B cell (primary cell): Measurements from ENCODE around the gene SPAM1. TPM values are rescaled to one million over a fixed set of nuclear protein-coding genes. Genes with fewer than 3 reads are reported as not detected.

Experiments
- ATAC-seq: fragments of 200-7000 bp; cut with Tn5 transposase; one replicate; pipeline ENCODE4 v1.10.0; 2021; ENCODE audit warnings: low read depth, mild to moderate bottlenecking, moderate number of reproducible peaks, moderate library complexity
- CTCF ChIA-PET: fragments of 350-600 bp; sonication (Branson Sonifier 250); formaldehyde crosslinking; loops from one replicate; lab custom pipeline; 2021; ENCODE audit warnings: antibody characterized with exemption, inconsistent platforms; lab: Charles Lee
- POLR2A ChIA-PET: fragments of 350-600 bp; sonication (Branson Sonifier 250); formaldehyde crosslinking; loops from one replicate; lab custom pipeline; 2021; ENCODE audit warnings: antibody characterized with exemption; lab: Charles Lee
- DNase-seq: peaks from one replicate; pipeline ENCODE4 v3.0.0; 2013
- H2AFZ ChIP-seq: 2 replicates; pipeline ENCODE4 v1.6.1; 2012; ENCODE audit warnings: mild to moderate bottlenecking, low read depth, low read length; ENCODE audit not compliant: insufficient read depth, poor library complexity, severe bottlenecking
- H3K27ac ChIP-seq, 2 donors: 1 replicate in 1 of 2; 2 replicates in 1 of 2; pipeline ENCODE4 v1.5.1; 2012 to 2013; ENCODE audit warnings: low read length in 2 of 2, mild to moderate bottlenecking in 2 of 2, moderate library complexity in 1 of 2
- H3K27me3 ChIP-seq, 4 experiments: fragments of 200-600 bp in 1 of 4; sonication (generic) in 1 of 4; replicated peaks in 1 of 4; 1 replicate in 2 of 4; 2 replicates in 2 of 4; pipeline versions ENCODE4 v1.6.1 to v1.7.0; 2013 to 2016; ENCODE audit warnings: low read length in 3 of 4, mild to moderate bottlenecking in 2 of 4, mixed read lengths in 1 of 4, moderate library complexity in 1 of 4; ENCODE audit not compliant: insufficient read depth in 4 of 4, control insufficient read depth in 3 of 4; ENCODE audit errors: control extremely low read depth in 1 of 4
- H3K36me3 ChIP-seq, 2 experiments: replicated peaks in 1 of 2; 1 replicate in 1 of 2; 2 replicates in 1 of 2; pipeline versions ENCODE4 v1.6.1 to v1.7.1; 2013; ENCODE audit warnings: low read length in 1 of 2; ENCODE audit not compliant: insufficient read depth in 2 of 2, control insufficient read depth in 1 of 2; ENCODE audit errors: control extremely low read depth in 1 of 2, extremely low read depth in 1 of 2
- H3K4me1 ChIP-seq, 2 donors: fragments of 200-600 bp in 1 of 2; sonication (generic) in 1 of 2; 1 replicate in 1 of 2; 2 replicates in 1 of 2; pipeline versions ENCODE4 v1.5.1 to v1.6.1; 2013 to 2017; ENCODE audit warnings: low read length in 2 of 2; ENCODE audit not compliant: control insufficient read depth in 2 of 2, insufficient read depth in 2 of 2
- H3K4me2 ChIP-seq: replicated peaks from 2 replicates; pipeline ENCODE3; 2012; ENCODE audit warnings: mild to moderate bottlenecking, low read depth, low read length; ENCODE audit not compliant: poor library complexity, severe bottlenecking
- H3K4me3 ChIP-seq, 5 experiments: fragments of 200-600 bp in 1 of 5; sonication (generic) in 1 of 5; 1 replicate in 3 of 5; 2 replicates in 2 of 5; pipeline versions ENCODE4 v1.5.1 to v1.7.0; 2011 to 2016; ENCODE audit warnings: low read length in 4 of 5, mild to moderate bottlenecking in 4 of 5, low read depth in 2 of 5, control low read depth in 1 of 5, moderate library complexity in 1 of 5; ENCODE audit not compliant: insufficient read depth in 1 of 5; ENCODE audit errors: control extremely low read depth in 1 of 5, extremely low read depth in 1 of 5
- H3K79me2 ChIP-seq: fragments of 200-600 bp; sonication (generic); one replicate; pipeline ENCODE4 v1.6.0; 2016; ENCODE audit warnings: low read length; ENCODE audit not compliant: control insufficient read depth, insufficient read depth
- H3K9ac ChIP-seq: fragments of 200-600 bp; sonication (generic); 2 replicates; pipeline ENCODE4 v1.6.1; 2017; ENCODE audit warnings: mild to moderate bottlenecking, low read length, moderate library complexity
- H3K9me3 ChIP-seq, 3 donors: one replicate each; pipeline versions ENCODE4 v1.6.1 to v1.7.1; 2013; ENCODE audit warnings: low read length in 2 of 3; ENCODE audit not compliant: control insufficient read depth in 2 of 3, insufficient read depth in 1 of 3; ENCODE audit errors: control extremely low read depth in 1 of 3
- H4K20me1 ChIP-seq: 2 replicates; pipeline ENCODE4 v1.6.0; 2012; ENCODE audit warnings: mild to moderate bottlenecking, low read length; ENCODE audit not compliant: insufficient read depth, control insufficient read depth, poor library complexity, severe bottlenecking
- H3K27ac Mint-ChIP-seq: one replicate; pipeline ENCODE4 v1.8.0; 2021; ENCODE audit warnings: mixed read lengths
- H3K27me3 Mint-ChIP-seq: one replicate; pipeline ENCODE4 v1.8.0; 2021; ENCODE audit warnings: mixed read lengths
- H3K4me1 Mint-ChIP-seq: one replicate; pipeline ENCODE4 v1.8.0; 2021; ENCODE audit warnings: mixed read lengths
- H3K4me3 Mint-ChIP-seq: one replicate; pipeline ENCODE4 v1.8.0; 2021; ENCODE audit warnings: mixed read lengths
- H3K9me3 Mint-ChIP-seq: one replicate; pipeline ENCODE4 v1.8.0; 2022; ENCODE audit warnings: mixed read lengths; ENCODE audit not compliant: insufficient read depth
- CTCF ChIP-seq: fragments of 200-600 bp; IDR thresholded peaks from one replicate; pipeline ENCODE4 v1.8.0; 2022; ENCODE audit warnings: antibody characterized with exemption, mild to moderate bottlenecking
- EZH2 ChIP-seq: IDR thresholded peaks from 2 replicates; pipeline ENCODE4 v1.6.1; 2012; ENCODE audit warnings: borderline replicate concordance, low read depth, mild to moderate bottlenecking, moderate library complexity, low read length; ENCODE audit not compliant: insufficient read depth, poor library complexity, severe bottlenecking
- WGBS: methylation state at CpG from one replicate; pipeline ENCODE4 v1.1.5; 2013; ENCODE audit warnings: missing lambda C conversion rate; ENCODE audit not compliant: insufficient coverage; 5-methylcytosine and 5-hydroxymethylcytosine counted together
- intact Hi-C: fragments of 100-400 bp; cut with micrococcal nuclease; formaldehyde crosslinking; loops from one replicate; pipeline ENCODE4 v1.10.0; 2022
- polyA plus RNA-seq: library from polyadenylated mRNA; depleted of rRNA; stranded (reverse); fragments of >200 nt; gene quantifications from 2 replicates; pipeline ENCODE4 v1.2.3, GENCODE V29; 2012
- total RNA-seq, 2 donors: library from RNA; stranded (reverse); fragments of 120-200 nt in 1 of 2; gene quantifications; 1 replicate in 1 of 2; 2 replicates in 1 of 2; pipeline versions ENCODE4 v1.2.3 to v1.2.4, GENCODE V29; 2013 to 2022

SPAM1 gene
- total and polyA plus RNA-seq, 2 donors (not counting 1 experiment from before 2014, with no cell fraction given): 0.04 TPM; not detected in 1

- POLR2A ChIA-PET: no interaction called here
- H4K20me1 ChIP-seq: no peaks in the 10 kb centered on the region
- ATAC-seq (no peak), DNase-seq (no peak)
- no peak overlapping the region for H2AFZ ChIP-seq
- Mint-ChIP-seq H3K27ac (no peak overlapping the region), H3K4me3 (no peak overlapping the region), H3K9me3 (no peaks in the 10 kb centered on the region), H3K4me1 (no peaks in the 10 kb centered on the region), H3K27me3 (peaks cover 3% of the 10 kb centered on the region)
- no peak overlapping the region for H3K27ac ChIP-seq
- whole genome bisulfite sequencing: 20% methylated on average over 1 of the region's 2 CpGs
- no peak overlapping the region for H3K4me3 ChIP-seq
- H3K9me3 ChIP-seq: no peaks in the 10 kb centered on the region
- H3K9ac ChIP-seq: no peak overlapping the region
- intact Hi-C loops: no loop called here
- H3K4me2 ChIP-seq: no peak overlapping the region
- CTCF ChIA-PET: no interaction called here
- TF ChIP-seq EZH2 (no peak), CTCF (no peak)
- H3K36me3 ChIP-seq: no peaks in the 10 kb centered on the region
- no peaks in the 10 kb centered on the region for H3K4me1 ChIP-seq
- H3K79me2 ChIP-seq: no peaks in the 10 kb centered on the region
- no peaks in the 10 kb centered on the region for H3K27me3 ChIP-seq
Measured at GRCh38 chr7:124009321-124009720, 84.3 kb downstream of the SPAM1 start.

Other genes with a start within 250 kb of the SPAM1 start
- gene WASL, start 176.2 kb upstream of the SPAM1 start, total RNA-seq: 9.9 and 10.4 TPM in 2 replicates
- gene WASL, start 176.2 kb upstream of the SPAM1 start, polyA plus RNA-seq: 1.8 and 2.0 TPM in 2 replicates
- not detected in 2 replicates for gene HYAL4, start 80.1 kb upstream of the SPAM1 start, total RNA-seq
- 0.42 TPM in 1 of 2 replicates, not detected in the other for gene HYAL4, start 80.1 kb upstream of the SPAM1 start, polyA plus RNA-seq
- gene TMEM229A, start 107.8 kb downstream of the SPAM1 start, total RNA-seq: not detected in 2 replicates
- not detected in 2 replicates for gene TMEM229A, start 107.8 kb downstream of the SPAM1 start, polyA plus RNA-seq